ENCODE results near the gene TTI1.
"Not testable (repeated sequence)": the region's sequence is repeated elsewhere in the genome, so short reads cannot be mapped to it uniquely, and the experiment has no call there.

Gene TTI1

DNA sequence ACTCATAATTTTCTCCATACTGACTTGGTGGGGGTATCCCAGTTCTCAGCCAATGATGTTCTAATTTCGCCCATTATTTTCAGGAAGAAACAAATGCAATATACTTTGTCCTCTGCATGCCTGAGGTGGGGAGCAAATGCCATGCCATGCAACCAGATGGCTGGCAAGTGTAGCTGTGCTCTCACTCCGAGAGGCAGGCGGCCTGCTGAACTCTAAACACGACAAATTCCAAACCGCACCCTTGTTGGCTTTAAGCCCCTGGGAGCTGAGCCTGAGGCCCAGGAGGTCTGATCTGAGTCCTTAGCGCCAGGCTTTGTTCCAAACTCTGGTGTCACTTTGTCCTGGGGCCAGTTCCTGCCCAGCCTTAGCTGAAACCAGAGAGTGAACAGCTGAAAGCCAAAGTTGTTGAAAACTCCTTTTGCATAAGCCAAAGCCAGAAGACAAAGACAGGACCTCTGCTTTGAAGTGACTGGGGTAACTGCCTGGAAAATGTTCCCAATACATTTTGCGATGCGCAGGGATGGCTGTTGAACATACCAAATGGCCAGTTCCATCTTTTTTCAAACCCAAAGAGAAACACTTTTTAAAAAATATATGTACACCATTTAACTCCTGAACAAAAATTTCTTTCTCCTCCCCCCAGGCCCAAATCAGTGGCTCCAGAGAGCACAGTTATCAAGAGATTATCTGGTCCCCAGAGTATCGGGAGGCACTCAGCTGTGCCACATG, 46.2 kb downstream of the TTI1 start:
- FAIRE-seq = no peak

DNA sequence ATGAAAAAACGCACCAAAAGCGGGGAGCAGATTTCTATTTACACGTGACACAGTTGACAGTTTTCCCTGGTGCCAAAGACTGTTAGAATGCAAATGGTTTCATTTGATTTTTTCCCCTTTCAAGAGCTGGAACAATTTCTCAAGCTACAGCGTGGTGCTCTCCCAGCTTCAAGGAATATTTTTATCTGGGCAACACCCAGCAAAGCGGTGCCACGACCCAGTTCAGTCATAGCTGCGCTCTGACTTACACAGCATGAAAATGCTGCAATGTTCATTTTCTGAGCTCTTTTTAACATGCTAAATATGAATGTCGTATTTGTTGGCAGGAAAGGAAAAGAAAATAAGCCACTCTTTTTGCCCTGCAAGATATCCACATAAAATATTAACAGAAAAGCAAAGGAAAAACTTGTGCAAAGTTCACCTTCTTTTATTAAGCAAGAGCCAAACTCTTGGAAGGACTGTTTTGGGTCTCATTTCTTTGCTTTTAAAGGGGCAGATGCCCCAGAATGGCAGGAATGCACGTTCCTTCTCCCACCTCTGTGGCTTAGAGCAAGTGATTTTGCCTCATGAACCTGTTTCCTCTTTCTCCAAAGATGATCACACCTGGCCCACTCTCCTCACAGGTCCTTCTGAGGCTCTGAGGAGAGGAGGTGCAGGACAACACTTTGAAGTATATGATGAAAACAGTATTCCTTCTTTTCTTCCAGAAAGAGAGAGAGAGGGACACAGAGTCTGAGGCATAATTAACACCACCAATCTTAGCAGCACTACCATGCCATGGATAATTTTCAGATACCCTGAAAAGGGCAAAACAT, 47.0 kb downstream of the TTI1 start:
- no peak for FAIRE-seq

- no peak for FAIRE-seq
Measured at GRCh38 chr20:37984018-37984785, 49.1 kb downstream of the TTI1 start.

GRCh38 chr20:37983286-37983685, 50.0 kb downstream of the TTI1 start:
- no peak for FAIRE-seq

DNA sequence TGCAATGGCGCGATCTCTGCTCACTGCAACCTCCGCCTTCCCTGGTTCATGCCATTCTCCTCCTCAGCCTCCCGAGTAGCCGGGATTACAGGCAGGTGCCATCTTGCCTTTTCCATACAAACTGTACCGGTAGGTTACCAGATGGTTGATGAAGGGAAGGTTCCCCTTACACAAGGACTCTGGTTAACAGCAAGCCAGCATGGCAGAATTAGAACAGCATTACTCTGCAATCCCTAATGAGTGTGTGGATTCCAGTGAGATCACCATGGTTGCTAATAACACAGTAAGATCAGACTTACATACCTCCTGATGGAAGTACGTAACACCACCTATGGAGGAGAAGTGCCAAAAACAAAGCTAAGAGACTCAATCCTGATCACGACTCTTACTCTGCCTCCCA, 51.7 kb downstream of the TTI1 start:
- no peak for FAIRE-seq

GRCh38 chr20:37980876-37981275, 52.4 kb downstream of the TTI1 start:
- FAIRE-seq = no peak

GRCh38 chr20:37980383-37980782, 52.9 kb downstream of the TTI1 start:
- no peak for FAIRE-seq

DNA sequence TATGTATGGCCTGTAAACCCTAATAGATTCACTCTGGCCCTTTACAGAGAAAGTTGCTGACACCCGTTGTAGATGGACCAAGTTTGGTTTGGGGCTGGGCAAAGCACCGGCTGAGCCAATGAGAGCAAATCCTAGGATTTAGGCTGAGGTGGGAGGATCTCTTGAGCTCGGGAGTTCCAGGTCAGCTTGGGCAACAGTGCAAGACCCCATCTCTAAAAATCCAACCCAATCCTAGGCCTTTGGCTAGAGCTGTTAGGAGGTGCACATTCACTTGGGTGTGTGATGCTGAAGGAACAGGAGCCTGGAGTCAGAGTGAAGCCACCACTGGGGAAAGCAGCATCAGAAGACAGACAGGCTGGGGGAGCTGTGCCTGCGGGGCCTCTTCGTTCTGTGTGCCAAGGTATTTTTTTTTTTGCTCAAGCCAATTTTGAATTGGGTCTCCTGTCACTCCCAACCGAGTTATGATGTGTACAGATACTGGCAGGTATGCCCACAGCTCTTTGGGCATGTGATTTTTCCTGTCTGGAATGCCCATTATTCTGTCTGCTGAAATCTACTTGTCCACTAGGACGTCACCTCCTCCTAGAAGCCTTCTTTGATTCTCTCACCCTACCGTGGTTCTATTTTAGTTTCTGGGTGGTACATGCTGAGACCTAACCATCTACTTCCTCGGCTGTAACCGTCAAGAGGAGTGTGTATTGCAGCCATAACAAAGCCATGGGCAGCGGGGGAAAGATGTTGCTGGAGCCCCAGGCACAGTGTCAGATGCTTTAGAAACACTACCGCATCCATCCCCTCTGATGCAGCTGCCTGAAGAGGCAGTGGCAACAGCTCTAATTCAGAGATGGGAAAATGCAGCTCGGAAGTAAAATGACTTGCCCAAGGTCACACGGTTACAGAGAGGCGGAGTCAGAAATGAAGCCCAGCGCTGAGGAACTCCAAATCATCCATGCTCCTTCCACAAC, 54.0 kb downstream of the TTI1 start:
- FAIRE-seq = no peak

- FAIRE-seq = no peak
Measured at GRCh38 chr20:37977786-37978185, 55.5 kb downstream of the TTI1 start.

DNA sequence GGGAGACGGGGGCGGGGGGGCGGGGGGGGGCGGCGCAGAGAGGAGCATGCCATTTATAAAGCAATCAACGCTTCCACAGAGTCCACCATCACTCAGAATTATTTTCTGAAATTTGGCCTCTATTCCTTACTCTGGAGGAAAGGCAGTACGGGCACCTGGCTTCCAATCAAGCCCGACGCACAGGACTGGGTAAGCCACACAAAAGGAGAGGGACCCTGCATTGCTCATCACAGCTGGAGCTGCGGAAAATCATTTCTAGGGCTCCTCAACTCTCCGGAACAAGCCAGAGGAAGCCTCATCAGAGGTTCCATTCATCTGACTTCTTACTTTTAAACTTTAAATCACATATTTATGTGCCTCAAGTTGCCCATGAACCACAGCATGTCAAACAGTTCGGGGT, 55.9 kb downstream of the TTI1 start:
- no peak for FAIRE-seq

GRCh38 chr20:37976887-37977286, 56.4 kb downstream of the TTI1 start:
- FAIRE-seq = no peak

- no peak for FAIRE-seq
Measured at GRCh38 chr20:37973059-37973910, 60.0 kb downstream of the TTI1 start.

DNA sequence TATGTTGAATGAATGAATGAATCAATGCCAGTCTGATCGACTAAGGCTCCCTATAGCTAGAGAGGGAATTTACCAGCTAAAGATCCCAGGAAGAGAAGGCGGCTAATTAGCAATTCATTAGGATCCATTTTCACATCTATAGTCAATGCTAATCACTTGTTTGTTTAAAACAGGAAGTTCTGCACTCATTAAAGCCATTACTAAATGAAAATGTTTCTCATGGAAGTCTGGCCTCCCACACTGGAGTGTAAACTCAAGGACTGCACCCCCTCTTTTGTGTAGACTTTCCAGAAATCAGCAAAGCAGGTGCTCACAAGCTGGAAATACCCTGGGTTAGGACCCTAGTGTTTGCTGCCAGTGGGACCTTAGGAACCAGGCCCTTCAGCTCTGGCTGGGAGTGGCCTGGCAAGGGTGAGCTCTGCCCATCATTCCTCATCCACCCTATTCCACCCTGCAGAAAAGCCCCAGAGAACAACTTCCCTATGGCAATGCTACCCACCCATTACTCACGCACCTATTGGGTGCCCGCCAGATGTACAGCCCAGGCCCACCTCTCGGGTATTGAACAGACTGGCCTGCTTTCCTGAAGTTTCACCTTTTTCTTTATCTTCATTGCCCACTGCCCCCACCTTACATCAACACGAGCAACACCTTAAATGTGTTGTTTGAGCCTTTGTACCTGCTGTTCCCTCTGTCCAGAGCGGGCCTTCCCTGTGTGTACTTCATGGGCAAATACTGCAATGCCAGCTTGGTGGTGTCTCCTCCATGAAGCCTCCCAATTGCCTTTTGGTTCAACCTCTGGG, 60.8 kb downstream of the TTI1 start:
- FAIRE-seq = no peak

- FAIRE-seq = no peak
Measured at GRCh38 chr20:37971561-37972127, 61.6 kb downstream of the TTI1 start.

GRCh38 chr20:37970856-37971245, 62.4 kb downstream of the TTI1 start:
- no peak for FAIRE-seq

GRCh38 chr20:37969949-37970855, 63.1 kb downstream of the TTI1 start:
- FAIRE-seq = no peak

GRCh38 chr20:37968841-37969401, 64.3 kb downstream of the TTI1 start:
- no peak for FAIRE-seq

- not testable (repeated sequence) for FAIRE-seq
Measured at GRCh38 chr20:37963483-37963882, 69.8 kb downstream of the TTI1 start.

DNA sequence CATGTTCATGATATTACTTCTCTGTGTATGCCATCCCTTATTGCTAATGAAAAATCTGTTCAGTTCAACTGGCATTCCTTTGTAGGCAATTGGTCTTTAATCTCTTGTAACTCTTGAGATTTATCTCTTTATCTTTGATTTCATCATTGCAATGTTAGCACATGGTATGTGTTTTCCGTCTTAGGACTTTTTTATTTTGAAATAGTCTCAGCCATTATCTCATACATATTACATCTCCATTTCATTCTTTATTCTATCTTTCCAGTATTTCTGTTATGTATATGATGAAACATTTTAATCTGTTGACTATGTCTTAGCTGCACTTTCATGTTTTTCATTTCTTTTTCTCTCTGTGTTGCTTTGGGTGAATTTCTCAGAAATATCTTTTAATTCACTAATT, 72.2 kb downstream of the TTI1 start:
- no peak for FAIRE-seq
